Activated T-helper 1 cell treated with Interleukin-2 at 50 U/mL for 16 hours (primary cell): ENCODE results near the gene FAM149B1.
"Not testable (repeated sequence)": the region's sequence is repeated elsewhere in the genome, so short reads cannot be mapped to it uniquely, and the experiment has no call there.

Source experiments
- DNase-seq: peaks from one replicate; pipeline ENCODE4 v3.0.0-alpha.2; 2020; ENCODE audit warnings: low read depth

FAM149B1 gene

DNA sequence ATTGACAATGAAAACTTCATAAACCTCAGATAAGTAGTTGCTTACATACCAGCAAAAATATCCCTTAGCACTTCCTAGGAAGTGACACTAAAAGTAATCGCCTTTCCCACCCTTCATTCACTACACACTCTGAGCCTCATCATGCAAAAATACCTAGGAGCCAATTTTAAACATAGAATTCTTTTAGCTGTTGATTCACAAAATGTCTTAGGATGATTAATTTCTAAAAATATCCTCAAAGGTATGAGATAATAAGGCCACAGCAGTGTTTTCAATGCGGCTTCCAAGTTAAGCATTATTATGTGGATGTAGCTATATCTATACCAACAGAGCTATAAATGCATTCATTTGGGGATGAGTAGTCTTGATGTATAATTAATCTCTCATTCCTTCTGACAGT lies 66.0 kb downstream of the FAM149B1 start:
- DNase-seq: no peak

DNA sequence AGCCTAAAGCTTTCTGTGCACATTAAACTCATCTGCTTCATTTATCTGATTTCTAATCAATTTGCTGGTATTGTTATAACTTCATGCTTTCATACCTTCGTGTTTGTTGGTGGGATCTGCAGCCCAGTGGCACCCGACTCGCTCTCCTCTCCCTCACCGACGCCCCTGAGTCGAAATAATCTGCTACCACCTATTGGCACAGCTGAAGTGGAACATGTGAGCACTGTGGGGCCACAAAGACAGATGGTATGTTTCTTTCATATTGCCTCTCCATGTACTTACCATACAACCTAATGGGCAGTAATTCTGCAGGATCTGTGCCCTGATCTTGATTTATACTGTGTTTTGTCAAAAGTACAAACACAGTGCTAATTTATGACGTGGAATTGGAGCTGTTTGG lies 66.8 kb downstream of the FAM149B1 start:
- no peak for DNase-seq

DNA sequence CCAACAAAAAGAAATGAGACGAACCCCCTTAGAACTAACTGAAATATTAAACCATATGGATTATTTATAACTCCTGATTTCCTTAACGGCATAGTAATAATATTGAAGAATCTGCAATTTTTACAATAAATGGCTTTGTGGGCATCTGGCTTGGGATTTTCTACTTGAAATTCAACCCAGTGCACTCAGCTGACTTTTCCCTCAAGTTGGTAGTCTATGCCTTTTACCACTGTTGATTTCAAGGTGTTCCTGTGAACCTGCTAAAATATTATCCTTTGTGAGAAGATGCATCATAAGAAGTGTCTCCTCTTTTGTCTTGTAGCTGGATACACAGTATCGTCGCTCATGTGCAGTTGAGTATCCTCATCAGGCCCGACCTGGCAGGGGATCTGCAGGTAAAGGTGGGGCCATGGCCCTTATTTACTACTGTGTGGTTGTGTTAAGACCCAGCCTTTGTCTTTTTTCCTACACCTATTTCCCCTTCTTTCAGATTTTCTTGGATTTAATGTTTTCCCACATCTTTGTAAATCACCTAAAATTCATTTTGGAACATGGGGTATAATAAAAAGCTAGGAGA lies 71.2 kb downstream of the FAM149B1 start:
- DNase-seq: no peak

DNA sequence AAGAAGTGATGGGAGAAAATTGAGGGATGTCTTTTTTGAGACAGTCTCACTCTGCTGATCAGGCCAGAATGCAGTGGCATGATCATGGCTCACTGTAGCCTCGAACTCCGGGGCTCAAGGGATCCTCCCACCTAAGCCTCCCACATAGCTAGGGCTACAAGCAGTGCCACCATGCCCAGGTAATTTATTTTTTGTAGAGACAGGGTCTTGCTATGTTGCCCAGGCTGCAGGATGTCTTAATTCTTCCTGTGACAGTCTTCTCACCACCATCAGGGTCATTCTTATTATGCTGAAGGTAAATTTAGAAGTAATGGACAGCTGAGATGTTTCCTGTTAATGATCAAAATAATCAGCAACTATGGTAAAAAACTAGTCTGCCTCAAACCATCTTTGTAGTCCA lies 72.0 kb downstream of the FAM149B1 start:
- DNase-seq: no peak

DNA sequence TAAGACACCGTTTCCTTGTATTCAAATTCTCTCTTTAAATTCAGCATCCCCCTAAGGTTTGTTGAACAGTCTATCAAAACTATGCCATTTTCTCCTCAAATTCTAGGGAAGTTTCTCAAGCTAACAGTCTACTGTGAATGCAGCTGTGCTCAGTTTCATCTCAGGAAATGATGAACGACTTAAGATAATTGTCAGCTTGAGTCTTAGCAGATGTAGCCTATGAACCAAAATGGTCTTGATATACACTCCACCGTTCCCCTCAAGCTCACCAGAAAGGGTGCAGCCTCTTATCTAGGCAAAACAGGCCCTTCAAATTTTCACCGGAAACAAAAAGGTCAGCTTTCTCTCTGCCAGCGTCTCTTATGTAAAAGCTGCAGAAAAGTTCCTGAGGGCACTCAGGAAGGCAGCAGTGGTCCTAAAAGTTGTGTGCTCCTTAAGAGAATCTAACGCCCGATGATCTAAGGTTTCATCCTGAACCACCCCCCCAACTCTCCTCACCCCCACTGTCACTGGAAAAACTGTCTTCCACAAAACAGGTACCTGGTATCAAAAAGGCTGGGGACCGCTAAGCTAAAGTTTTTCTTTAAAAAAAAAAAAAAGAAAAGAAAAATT lies 77.1 kb downstream of the FAM149B1 start:
- DNase-seq: no peak

DNA sequence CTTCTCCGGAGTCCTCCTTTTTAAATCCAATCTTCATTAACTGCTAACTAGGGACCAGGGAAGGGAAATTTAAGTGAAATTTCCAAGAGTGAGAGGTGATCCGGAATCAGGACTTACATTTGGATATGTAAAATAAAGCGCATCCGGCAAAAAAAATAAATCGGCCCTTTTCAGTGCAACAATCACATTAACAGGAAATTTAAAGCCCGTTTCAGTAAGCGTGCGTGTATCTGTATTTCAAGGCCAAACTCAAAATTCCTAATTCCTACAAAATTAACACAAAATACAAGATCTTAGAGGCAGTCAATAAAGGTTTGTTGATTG lies 78.4 kb downstream of the FAM149B1 start:
- DNase-seq: no peak

DNA sequence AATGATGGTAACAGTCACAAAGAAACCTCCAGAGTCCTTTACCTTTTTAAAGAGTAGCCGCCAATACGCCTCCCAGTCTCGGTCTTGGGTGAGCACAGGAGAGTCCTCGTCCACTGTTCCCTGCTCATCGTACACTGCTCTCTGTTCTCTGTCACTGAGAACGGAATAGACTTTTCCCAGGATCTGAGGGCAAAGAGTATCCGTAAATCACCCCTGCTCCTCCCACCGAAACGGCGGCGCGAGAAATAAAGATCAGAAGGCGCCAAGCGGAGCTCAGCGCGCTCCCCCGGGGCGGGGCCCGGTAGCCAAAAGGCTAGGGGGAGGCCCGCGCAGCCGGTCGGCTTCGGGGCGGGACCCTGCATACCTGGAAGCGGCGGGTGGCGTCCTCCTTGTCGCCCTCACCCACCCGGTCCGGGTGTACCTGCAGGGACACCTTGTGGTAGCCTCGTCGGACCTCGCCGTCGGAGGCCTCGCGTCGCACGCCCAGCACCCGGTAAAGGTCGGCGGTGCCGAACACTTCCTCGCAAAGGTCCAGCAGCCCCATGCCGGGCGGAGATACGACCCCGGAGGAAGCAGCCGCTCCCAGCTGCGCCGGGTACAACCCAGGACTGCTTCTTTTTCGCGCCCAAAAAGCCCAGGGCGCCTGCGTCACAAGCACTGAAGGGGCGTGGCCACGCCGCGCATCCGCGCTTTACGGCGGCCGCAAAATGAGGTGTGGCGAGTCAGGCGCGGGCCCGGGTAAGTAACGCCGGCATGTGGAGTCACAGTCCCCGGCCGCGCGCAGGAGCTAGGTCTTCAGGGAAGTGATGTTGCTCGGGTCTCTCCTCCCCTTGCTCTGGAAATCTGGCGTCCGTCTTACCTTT lies 79.0 kb downstream of the FAM149B1 start, which contains the start of gene DNAJC9:
Gene DNAJC9, minus strand, starts transcription at position 610 of the 863 bp plus-strand sequence. Its CDS starts 66 bp downstream, at position 544.
- peak; percentile 94 for DNase-seq

DNA sequence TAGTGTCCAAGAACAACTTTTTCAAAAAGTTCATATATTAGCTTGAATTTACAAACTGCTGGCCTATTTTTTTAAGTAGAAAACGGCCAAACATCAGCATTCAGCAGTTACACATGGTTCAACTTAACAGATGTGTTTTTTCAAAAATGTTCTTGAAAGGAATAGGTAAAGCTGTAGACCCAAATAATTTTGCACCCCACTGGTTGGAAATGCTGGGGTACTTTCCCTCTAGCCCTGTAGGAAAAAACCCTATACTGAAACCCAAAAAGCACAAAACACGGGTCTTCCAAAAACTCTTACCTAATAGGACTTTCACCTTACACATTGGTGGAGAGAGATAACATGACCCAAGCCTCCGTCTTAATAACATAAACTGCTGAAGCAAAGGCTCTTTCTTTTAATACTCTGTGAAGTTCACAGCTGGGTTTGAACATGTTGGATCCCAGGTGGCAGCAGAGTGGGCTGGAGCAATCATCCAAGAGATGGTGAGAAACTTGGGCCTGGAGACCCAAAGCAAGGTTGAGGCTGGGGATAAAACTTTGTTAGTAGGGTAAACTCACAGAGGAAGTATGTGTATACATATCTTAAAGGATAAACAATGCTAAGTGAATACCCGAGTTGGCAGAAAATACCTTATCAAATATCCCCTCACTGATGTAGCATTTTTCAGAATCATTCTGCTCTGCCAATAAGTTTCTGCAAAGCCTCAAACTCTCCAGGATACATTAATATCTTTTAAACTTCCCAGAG lies 79.8 kb downstream of the FAM149B1 start:
- no peak for DNase-seq

DNA sequence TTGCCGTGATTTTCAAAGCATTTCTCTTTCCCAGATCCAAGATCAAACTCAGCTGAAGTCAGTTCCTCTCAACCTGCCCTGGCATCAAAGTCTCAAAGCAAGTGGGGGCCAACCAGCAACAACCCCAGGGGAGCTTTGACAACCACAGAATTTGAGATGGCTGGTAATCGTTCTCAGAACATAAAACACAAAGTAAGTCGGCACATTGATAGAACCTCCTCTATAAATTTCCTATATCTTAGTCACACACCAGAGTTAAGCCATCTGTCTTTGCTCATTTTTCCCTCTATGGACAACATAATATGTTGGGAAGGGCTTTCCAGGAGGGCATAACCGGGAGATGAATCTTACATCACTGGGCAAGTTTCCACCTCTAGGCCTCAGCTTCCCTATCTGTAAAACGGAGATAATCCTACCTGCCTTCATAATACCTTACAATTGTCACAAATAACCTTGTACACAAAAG lies 80.4 kb downstream of the FAM149B1 start:
- DNase-seq: no peak

DNA sequence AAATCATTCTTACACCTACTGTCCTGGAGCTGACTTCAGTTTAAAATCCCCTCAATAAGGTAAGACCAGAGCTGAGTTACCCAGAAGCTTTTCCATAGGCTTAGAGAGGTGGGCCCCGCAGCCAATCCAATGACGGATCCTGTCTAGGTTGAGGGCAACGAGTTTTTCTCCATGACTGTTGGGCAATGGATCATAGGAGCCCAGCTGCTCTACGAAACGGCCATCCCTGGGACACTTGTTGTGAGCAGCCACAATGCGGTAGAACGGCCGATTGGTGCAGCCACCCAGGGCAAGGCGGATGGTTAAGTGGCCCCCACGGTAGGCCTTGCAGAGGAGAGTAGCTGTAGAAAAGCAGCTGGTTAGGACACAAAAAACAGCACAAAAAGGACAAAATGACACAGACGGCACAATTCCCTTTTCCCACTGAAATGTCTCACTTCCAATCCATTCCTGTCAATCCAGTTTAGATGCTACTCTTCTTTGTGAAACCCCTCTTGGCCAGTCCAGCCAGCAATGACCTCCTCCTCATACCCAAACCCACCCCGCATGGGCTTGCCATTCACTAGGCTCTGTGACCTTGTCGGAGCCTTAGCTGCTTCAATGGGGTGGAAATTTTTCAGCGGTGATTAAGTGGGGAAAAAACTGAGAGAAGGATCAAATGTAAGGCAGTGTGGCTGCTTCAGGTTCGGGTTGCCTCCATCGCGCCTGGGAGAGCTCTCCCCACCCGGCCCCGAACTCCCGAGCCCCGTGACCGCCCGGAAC lies 83.9 kb downstream of the FAM149B1 start:
- no peak for DNase-seq

DNA sequence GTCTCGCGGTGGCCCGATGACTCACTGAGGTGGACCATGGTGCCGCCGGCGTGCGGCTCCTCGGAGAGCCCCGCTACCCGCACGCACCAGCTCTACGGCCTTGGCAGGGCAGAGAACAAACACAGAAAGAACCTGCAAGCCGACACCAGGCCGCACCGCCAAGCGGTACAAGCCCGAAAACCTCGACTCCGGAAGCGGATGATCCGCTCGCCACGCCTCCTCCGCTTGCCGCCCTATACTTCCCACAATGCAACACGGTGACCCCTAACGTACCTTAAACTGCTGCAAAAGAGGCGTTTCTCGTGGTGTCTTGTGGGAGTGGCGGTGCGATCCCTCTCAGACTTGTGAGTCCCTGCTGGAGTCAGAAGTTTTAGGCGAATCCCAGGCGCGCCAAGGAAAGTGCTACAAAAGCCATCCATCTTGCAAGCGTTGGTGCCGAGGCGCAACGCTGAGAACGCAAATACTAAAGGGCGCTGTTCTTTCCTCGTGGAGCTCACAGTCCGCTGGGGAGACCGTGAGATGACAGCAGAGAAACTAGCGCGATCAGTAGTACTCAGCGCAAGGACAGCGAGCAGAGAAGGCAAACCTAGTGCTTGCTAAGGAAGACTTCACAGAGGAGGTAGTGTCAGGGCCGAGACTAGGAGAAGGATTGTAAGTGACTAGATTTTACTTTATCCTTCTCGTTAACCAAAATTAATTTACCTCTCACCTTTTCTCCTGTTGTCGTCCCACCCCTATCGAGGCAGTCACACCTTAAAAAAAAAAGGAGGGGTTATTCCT lies 84.7 kb downstream of the FAM149B1 start, which contains the start of gene MRPS16:
Gene MRPS16, minus strand, starts transcription at position 200 of the 780 bp plus-strand sequence. Its CDS starts 162 bp downstream, at position 38.
- peak; percentile 87 for DNase-seq

DNA sequence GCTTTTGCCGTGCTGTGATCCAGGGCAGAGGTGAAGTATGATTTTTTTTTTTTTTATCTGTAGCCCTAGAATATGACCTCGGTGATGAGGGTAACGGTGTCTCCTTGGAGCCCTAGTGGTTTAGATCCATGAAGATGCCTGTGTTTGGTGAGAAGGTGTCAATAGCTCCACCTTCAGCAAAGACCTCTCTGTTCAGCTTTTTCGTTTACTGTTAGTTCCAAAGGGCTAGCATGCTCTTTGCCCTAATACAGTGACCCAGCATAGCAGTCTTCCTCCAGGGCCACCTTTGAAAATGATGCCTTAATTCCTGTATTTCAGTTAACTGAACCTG lies 85.3 kb downstream of the FAM149B1 start:
- DNase-seq: no peak

DNA sequence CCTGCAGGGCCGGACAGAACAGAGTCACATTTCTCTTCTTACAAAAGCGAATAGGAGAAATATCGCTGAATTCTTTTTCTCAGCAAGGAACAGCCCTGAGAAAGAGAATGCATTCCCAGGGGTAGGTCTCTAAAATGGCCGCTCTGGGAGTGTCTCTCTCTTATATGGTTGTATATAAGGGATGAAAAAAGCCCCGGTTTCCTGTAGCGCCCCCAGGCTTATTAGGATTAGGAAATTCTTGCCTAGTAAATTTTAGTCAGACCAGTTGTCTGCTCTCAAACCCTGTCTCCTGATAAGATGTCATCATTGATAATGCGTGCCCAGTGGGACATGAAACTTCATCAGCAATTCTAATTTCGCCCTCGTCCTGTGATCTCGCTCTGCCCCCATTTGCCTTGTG lies 90.7 kb downstream of the FAM149B1 start:
- not testable (repeated sequence) for DNase-seq

DNA sequence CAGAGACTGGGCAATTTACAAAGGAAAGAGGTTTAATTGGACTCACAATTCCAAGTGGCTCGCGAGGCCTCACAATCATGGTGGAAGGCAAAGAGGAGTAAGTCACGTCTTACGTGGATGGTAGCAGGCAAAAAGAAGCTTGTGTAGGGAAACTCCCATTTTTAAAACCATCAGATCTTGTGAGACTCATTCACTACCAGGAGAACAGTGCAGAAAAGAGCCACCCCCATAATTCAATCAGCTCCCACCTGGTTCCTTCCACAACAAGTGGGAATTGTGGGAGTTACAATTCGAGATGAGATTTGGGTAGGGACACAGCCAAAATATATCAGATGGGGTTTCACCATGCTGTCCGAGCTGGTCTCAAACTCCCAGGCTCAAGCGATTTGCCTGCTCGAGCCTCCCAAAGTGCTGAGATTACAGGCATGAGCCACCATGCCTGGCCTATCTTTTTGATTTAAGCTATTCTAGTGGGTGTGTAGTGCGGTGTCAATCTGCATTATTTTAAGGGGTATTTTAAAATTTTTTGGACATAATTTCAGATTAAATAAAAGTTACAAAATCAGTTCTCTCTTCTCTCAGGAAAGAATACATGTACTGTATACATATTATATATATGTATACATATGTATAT lies 93.6 kb downstream of the FAM149B1 start:
- no peak for DNase-seq

DNA sequence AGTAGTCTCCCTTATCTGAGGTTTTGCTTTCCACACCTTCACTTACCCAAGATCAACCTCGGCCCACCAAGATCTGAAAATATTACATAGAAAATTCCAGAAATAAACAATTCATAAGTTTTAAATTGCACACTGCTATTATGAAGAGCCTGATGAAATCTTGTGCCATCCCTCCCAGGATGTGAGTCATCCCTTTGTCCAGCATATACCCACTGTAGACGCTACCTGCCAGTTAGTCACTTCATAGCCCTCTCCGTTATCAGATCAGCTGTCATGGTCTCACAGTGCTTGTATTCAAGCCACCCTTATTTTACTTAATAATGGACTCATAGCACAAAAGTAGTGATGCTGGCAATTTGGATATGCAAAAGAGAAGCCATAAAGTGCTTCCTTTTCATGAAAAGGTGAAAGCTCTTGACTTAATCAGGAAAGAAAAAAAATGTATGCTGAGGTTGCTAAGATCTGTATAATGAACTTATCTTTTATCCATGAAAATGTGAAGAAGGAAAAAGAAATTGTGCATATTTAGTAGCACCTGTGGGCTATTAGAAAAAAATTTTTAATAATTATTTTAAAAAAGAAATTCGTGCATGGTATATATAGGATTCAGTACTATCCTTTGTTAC lies 94.3 kb downstream of the FAM149B1 start:
- DNase-seq: no peak

DNA sequence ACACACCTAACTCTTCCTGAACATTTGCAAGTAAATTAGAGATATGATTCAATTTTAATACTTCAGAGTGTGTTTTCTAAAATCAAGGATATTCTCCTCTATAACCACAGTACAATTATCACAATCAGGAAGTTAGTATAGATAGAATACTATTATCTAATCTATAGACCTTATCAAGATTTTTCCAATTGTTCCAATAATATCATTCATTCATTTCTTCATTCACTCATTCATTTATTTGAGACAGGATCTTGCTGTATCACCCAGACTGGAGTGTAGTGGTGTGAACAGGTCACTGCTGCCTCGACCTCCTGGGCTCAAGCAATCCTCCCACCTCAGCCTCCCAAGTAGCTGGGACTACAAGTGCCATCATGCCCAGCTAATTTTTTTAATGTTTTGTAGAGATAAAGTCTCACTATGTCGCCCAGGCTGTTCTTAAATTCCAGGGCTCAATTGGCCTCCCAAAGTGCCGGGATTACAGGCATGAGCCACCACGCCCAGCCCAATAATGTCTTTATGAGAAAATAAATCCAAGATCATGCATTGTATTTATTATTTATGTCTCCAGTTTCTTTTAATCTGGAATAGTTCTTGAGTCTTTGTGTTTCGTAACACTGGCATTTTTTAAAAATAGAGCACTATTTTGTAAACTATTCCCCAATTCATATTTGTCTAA lies 95.1 kb downstream of the FAM149B1 start:
- no peak for DNase-seq

DNA sequence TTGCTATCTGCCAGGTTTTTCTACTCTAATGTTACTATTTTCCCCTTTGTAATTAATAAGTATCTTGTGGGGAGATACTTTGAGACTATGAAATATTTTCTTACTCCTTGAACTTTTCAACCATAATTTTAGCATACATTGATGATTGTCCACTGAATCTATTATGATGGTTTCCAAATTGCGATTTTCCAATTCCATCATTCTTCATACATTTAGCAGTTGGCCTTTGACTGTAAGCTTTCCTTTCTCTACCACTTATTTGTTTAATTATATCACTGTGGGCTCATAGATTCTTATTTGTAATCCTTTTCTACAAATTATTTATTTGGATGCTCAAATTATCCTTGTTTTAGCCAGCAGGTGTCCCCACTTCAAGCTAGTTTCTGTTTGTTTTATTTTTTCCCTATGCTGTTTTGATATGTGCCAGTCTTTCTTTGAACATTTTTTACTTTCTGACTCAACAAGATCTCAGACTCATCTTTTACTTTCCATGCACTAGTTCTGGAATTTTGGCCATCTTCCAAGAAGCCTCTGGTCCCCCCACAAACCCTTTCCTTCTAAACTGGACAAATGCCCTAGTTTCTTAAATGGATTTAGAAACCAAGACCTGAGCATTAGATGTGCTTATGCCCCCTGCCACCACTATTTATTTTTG lies 95.9 kb downstream of the FAM149B1 start:
- DNase-seq: no peak

DNA sequence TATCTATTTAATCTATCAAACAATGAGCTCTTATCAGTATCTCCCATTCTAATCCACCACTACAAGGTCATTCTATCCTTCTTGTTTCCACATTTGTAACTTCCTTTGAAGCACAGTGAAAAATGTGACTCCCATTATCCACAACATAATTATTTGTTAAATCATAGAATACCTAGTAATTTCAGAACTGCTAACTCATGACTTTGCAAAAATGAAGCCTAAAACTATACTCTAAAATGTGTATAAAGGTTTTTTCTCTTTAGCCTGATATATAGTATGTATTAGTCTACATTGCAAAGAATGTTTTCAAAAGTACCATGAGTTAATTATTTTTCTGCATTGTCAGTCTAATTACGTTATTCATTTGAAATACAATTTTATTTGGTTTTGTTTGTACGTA lies 96.5 kb downstream of the FAM149B1 start:
- DNase-seq: no peak

DNA sequence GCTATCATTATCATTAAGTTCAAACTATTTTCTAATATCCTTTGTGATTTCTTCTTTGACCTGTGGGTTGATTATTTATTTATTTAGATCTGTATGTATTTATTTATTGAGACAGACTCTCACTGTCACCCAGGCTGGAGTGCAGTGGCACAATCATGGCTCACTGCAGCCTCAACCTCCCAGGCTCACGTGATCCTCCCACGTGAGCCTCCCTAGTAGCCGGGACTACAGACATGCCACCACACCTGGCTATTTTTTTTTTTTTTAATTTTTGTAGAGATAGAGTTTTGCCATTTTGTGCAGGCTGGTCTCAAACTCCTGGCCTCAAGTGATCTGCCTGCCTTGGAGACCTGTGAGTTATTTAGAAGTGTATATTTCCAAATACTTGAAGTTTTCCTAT lies 113.2 kb downstream of the FAM149B1 start:
- DNase-seq: no peak
